Stimulated activated naive CD8-positive, alpha-beta T cell treated with anti-CD3 and anti-CD28 coated beads, Interleukin-15, amount 100 ng/mL, for 72 hours (primary cell): ENCODE results near the gene RAB40C.
A peak's percentile ranks its signal among the peaks of the same experiment; 100 is the strongest.

Experiments used
- ATAC-seq: fragments of 150-1000 bp; cut with Tn5 transposase; 2 replicates; pipeline ENCODE4 v1.10.0; 2021; ENCODE audit warnings: mild to moderate bottlenecking, moderate library complexity
- DNase-seq, 2 donors: peaks; one replicate each; pipeline ENCODE4 v3.0.0; 2021 to 2022
- H3K27ac Mint-ChIP-seq, 2 donors: one replicate each; pipeline ENCODE4 v1.8.0; 2022; ENCODE audit warnings: mild to moderate bottlenecking in 2 of 2, mixed read lengths in 2 of 2, moderate library complexity in 2 of 2
- H3K27me3 Mint-ChIP-seq: one replicate; pipeline ENCODE4 v1.8.0; 2022; ENCODE audit warnings: mixed read lengths
- H3K4me1 Mint-ChIP-seq: one replicate; pipeline ENCODE4 v1.8.0; 2022; ENCODE audit warnings: mild to moderate bottlenecking, mixed read lengths
- H3K4me3 Mint-ChIP-seq, 2 donors: one replicate each; pipeline ENCODE4 v1.8.0; 2022; ENCODE audit warnings: mild to moderate bottlenecking in 2 of 2, mixed read lengths in 2 of 2, moderate library complexity in 1 of 2
- H3K9me3 Mint-ChIP-seq, 2 donors: one replicate each; pipeline ENCODE4 v1.8.0; 2022; ENCODE audit warnings: mixed read lengths in 2 of 2

Gene RAB40C, protein sequence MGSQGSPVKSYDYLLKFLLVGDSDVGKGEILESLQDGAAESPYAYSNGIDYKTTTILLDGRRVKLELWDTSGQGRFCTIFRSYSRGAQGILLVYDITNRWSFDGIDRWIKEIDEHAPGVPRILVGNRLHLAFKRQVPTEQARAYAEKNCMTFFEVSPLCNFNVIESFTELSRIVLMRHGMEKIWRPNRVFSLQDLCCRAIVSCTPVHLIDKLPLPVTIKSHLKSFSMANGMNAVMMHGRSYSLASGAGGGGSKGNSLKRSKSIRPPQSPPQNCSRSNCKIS

DNA sequence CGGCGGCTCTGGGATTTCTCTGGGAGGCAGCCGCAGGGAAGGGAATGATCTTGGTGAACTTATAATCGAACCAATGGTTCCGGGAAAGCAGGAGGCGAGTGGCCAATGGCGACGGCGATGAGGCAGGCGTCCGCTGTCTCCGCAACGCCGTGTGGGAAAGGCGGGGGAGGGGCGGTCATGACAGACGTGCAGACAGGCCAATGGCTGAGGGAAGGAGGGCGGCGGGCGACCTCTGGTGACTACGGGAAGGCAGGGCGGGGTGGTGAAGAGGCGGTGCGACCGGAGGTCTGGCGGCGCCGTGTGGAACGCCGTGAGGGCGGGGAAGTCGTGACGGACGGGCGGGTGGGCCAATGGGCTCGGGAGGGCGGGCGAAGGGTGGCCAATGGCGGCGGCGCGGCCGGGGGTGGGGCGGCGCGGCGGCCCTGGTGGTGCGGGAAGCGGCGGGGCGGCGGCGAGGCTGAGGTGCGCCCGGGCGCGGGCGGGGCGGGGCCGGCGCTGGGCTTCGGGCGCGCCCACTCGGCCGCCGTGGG is at the start of gene RAB40C:
Gene RAB40C, plus strand, starts transcription at position 409 of the 530 bp plus-strand sequence. CDS start 226 bp downstream, outside the sequence.
- DNase-seq (peak; percentile 99), ATAC-seq (peak; percentile 90)
- peaks cover 59% of the 10 kb centered on the region for H3K4me1 Mint-ChIP-seq
- peak within 1 kb of the TSS; percentile 97 to 99 for H3K27ac Mint-ChIP-seq
- H3K4me3 Mint-ChIP-seq, result peak within 1 kb of the TSS; percentile 89 to 90
- no peaks in the 10 kb centered on the region for H3K9me3 Mint-ChIP-seq
- peaks cover 5% of the 10 kb centered on the region for H3K27me3 Mint-ChIP-seq

DNA sequence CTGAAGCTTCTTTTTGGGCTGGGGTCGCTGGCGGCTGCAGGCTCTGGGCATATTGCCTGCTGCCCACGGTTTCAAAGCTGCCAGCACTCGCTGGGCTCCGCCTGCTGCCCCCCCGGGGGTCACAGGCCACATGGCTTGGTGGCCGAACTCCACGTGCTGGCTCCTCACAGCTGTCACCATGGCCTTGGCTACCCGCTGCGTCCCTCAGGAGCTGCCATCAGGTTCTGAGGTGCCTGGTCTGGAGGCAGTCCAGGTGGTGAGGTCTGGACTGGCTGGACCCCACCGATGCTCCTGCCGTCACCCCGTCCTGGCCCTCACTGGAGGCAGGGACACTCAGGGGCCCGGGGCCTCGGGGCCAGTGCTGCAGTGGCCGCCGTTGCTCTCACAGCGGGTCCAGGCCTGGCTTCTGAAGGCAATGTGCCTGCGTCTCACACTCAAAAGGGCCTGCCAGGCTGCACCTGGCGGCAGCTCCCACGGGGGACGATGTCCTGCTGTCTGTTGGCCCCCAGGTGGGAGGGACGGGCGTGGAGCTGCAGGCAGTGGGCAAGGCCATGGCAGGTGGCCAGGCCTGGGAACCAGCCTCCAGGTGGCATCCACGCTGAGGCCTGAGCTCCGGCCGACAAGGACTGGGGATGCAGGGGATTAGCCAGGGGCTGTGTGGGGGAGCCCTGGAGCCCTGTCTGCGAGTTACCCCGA is 49.1 kb upstream of the RAB40C start:
- peak overlapping the region in 1 of 2 donors; percentile 48 for H3K27ac Mint-ChIP-seq
- H3K27me3 Mint-ChIP-seq, result no peaks in the 10 kb centered on the region
- DNase-seq (no peak), ATAC-seq (no peak)
- no peaks in the 10 kb centered on the region for H3K9me3 Mint-ChIP-seq
- H3K4me3 Mint-ChIP-seq, result no peak overlapping the region
- H3K4me1 Mint-ChIP-seq, result peaks cover 4% of the 10 kb centered on the region

DNA sequence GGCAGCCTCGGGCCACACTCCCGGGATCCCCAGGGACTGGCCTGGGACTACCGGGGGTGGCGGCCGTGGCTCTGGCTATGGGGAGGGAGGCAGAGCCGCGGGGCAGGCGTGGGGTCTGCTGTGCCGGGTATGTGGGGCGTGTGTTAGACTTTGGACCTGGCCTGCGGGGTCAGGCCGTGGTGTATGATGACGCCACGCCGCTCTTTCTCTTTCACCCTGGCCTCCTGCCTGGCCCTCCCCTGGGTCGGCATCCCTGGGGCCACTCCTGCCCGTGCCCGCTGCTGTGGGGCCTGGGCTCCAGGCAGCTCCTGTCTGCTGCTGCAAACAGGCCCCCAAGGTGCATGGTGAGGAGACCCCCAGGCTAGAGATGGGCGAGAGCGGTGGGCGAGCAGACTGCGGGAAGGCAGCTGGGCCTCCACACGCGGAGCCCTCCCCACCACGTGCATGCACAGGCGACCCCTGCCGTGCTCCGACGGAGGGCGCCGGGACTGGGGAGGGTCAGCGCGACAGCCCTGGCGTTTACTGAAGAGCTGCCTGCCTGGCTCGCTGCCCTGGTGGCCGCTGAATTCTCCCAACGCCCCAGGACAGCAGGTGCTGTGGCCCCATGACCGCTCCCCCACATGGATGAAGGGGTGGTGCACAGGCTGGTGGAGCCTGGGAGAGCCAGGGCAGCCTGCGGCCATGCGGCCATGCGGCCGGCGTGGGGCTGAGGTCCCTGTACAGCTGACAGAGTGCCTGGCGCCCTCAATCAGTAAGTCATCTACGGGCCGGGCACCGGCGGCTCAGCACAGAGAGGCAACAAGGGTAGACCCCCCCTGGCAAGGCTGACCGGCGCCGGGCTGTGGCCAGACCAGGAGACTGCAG is 46.3 kb upstream of the RAB40C start:
- ATAC-seq (no peak), DNase-seq (no peak)
- Mint-ChIP-seq H3K9me3 (no peaks in the 10 kb centered on the region), H3K4me3 (no peak overlapping the region), H3K4me1 (peaks cover 7% of the 10 kb centered on the region), H3K27me3 (no peaks in the 10 kb centered on the region), H3K27ac (no peak overlapping the region)

DNA sequence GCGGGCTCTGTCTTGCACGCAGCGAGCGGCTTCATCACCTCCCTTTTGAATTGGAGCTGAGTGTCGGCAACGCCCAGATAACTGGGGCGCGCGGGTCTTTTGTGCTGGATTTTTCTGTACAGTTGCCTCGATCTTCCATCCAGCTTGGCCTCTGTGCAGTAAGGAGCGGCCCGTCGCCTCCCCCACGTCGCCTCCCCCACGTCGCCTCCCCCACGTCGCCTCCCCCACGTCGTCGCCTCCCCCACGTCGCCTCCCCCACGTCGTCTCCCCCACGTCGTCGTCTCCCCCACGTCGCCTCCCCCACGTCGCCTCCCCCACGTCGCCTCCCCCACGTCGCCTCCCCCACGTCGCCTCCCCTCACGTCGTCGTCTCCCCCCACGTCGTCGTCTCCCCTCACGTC is 45.3 kb upstream of the RAB40C start:
- Mint-ChIP-seq H3K27me3 (no peaks in the 10 kb centered on the region), H3K4me3 (no peak overlapping the region), H3K4me1 (peaks cover 7% of the 10 kb centered on the region), H3K27ac (no peak overlapping the region), H3K9me3 (no peaks in the 10 kb centered on the region)
- ATAC-seq, result no peak
- no peak for DNase-seq

DNA sequence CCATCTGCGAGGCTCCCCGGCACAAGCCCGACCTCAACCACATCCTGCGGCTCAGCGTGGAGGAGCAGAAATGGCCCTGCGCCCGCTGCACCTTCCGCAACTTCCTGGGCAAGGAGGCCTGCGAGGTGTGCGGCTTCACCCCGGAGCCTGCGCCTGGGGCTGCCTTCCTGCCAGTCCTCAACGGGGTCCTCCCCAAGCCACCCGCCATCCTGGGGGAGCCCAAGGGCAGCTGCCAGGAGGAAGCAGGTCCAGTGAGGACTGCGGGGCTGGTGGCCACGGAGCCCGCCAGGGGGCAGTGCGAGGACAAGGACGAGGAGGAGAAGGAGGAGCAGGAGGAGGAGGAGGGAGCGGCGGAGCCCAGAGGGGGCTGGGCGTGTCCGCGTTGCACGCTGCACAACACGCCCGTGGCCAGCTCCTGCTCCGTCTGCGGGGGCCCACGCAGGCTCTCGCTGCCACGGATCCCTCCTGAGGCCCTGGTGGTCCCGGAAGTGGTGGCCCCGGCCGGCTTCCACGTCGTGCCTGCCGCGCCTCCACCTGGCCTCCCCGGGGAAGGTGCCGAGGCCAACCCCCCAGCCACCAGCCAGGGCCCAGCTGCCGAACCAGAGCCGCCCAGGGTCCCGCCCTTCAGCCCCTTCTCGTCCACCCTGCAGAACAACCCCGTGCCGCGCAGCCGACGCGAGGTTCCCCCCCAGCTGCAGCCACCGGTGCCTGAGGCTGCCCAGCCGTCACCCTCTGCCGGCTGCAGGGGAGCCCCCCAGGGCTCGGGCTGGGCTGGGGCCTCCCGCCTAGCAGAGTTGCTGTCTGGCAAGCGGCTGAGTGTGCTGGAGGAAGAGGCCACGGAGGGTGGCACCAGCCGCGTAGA is 42.7 kb upstream of the RAB40C start:
- Mint-ChIP-seq H3K4me1 (peaks cover 7% of the 10 kb centered on the region), H3K27ac (no peak overlapping the region), H3K4me3 (peak overlapping the region in 1 of 2 donors; percentile 58), H3K27me3 (no peaks in the 10 kb centered on the region), H3K9me3 (no peaks in the 10 kb centered on the region)
- DNase-seq, result peak in 1 of 2 donors; percentile 55
- peak; percentile 48 for ATAC-seq

DNA sequence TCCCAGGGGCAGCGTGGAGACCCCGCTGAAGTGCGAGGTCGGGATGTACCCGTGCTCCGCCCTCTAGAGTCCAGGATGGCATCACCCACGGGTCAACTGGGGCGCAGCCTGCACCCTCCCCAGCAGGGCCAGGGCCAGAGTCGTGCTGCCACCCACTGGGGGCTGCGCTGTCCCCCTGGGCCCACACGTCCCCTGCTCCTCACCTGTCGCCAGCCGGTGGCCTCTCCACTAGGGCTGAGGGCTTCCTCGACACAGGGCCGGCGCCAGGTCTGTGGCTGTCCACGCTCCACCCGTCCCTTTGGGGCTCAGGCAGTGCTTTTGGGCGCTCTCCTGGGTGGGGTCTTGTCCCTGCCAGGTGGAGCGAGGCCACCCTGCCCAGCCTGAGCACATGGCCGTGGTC is 41.3 kb upstream of the RAB40C start:
- no peak for ATAC-seq
- Mint-ChIP-seq H3K27me3 (no peaks in the 10 kb centered on the region), H3K4me3 (no peak overlapping the region), H3K9me3 (no peaks in the 10 kb centered on the region), H3K4me1 (peaks cover 7% of the 10 kb centered on the region), H3K27ac (no peak overlapping the region)
- no peak for DNase-seq

DNA sequence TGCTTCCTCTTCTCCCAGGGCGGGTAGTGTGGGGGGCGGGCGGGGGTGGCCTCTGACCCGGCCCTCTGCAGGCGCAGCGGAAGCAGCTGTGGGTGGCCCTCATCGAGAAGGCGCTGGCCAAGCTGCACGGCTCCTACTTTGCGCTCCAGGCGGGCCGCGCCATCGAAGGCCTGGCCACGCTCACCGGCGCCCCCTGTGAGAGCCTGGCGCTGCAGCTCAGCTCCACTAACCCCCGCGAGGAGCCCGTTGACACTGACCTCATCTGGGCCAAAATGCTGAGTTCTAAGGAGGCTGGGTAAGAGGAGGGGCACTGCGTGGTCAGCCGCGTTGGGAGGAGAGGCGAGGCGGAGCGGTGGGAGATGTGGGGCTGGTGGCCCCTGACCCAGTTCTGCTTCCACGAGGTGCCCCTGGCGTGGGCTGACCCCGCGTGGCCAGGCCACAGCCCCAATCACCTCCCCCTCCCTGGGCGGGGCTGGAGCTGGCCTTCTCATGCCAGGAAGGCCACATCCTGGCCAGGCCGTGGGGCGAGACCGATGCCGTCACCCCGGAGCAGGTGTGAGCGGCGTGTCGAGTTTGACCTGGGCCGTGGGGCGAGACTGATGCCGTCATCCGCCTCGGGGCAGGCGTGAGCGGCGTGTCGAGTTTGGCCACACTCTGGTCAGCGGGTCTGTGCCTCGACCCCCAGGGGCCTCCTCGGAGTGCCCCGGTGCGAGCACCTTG is 40.2 kb upstream of the RAB40C start:
- Mint-ChIP-seq H3K9me3 (no peaks in the 10 kb centered on the region), H3K27me3 (no peaks in the 10 kb centered on the region), H3K27ac (no peak overlapping the region), H3K4me1 (peaks cover 7% of the 10 kb centered on the region), H3K4me3 (no peak overlapping the region)
- ATAC-seq (no peak), DNase-seq (no peak)

DNA sequence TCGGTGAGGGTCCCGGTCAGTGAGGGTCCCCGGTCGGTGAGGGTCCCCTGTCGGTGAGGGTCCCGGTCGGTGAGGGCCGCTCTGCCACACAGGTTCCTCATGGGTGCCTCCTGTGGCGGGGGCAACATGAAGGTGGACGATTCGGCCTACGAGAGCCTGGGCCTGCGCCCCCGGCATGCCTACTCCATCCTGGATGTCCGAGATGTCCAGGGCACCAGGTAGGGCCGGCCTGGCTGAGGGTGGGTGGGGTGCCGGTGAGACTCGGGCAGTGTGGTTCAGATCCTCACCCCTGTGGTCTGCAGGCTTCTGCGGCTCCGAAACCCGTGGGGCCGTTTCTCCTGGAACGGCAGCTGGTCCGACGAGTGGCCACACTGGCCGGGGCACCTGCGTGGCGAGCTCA is 38.7 kb upstream of the RAB40C start:
- ATAC-seq, result no peak
- DNase-seq, result no peak
- H3K4me3 Mint-ChIP-seq, result no peak overlapping the region
- peaks cover 7% of the 10 kb centered on the region for H3K4me1 Mint-ChIP-seq
- no peaks in the 10 kb centered on the region for H3K9me3 Mint-ChIP-seq
- no peak overlapping the region for H3K27ac Mint-ChIP-seq
- no peaks in the 10 kb centered on the region for H3K27me3 Mint-ChIP-seq

DNA sequence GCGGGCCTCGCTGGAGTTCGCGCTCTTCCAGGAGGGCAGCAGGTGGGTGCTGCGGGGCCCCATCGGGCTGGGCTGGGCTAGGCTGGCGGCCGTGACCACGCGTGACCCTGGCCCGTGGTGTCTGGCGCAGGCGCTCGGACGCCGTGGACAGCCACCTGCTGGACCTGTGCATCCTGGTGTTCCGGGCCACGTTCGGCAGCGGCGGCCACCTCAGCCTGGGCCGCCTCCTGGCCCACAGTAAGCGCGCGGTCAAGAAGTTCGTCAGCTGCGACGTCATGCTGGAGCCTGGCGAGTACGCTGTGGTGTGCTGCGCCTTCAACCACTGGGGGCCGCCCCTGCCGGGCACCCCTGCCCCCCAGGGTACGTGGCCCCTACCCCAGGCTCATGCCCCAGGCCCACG is 37.7 kb upstream of the RAB40C start:
- no peaks in the 10 kb centered on the region for H3K9me3 Mint-ChIP-seq
- H3K27me3 Mint-ChIP-seq, result no peaks in the 10 kb centered on the region
- H3K4me3 Mint-ChIP-seq, result no peak overlapping the region
- H3K4me1 Mint-ChIP-seq, result no peaks in the 10 kb centered on the region
- H3K27ac Mint-ChIP-seq, result no peak overlapping the region
- ATAC-seq (peak; percentile 6), DNase-seq (no peak)

DNA sequence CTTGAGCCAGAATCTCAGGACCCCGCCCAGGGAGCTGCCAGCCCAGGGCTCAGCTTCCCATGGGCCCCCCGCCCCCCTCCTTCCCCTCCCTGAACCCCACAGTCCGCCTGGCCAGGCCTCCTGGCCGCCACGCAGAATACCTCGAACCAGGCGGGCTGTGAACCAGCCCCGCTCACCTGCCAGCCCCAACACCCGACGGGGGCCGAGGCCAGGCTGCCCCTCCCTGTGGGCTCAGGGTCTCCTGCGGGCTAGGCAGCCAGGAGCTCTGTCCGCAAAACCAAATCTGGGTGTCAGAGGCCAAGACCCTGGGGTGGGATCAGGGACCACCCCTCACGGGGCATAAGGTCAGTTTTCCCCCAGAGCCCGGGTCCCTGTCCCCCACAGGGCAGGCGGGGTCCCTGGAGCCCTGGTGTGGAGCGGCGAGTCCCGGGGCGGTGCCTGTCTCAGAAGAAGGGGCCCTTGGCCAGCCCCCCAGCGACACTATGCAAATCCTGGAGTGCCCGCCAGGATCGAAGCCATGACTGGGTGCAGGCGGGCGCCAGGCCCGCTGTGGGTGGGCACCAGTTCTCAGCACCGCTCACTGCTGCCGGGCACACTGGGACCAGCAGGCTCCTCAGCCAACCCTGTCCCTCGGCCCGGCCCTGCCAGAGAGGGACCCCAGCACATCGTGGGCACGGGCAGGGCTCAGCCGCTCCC is 36.1 kb upstream of the RAB40C start:
- Mint-ChIP-seq H3K27ac (no peak overlapping the region), H3K27me3 (peaks cover 15% of the 10 kb centered on the region), H3K4me1 (no peaks in the 10 kb centered on the region), H3K4me3 (no peak overlapping the region), H3K9me3 (no peaks in the 10 kb centered on the region)
- no peak for DNase-seq
- no peak for ATAC-seq

DNA sequence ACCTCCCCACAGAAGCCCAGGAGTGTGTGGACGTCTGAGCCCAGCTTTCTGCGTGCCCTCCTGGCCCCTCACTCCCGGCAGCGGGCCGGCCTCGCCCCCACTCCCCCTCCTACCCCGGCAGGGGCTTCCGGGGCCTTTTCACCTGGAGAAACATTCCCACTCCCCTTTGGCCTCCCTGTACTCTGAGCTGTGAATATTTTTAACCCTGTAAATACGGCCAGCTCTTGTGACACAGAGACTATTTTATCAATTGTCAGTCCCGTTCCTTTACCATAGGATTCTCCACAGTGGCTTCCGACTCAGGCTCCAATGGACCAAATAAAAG is 35.6 kb upstream of the RAB40C start:
- peaks cover 20% of the 10 kb centered on the region for H3K27me3 Mint-ChIP-seq
- no peak for DNase-seq
- ATAC-seq, result no peak
- H3K9me3 Mint-ChIP-seq, result no peaks in the 10 kb centered on the region
- H3K4me3 Mint-ChIP-seq, result no peak overlapping the region
- H3K27ac Mint-ChIP-seq, result no peak overlapping the region
- H3K4me1 Mint-ChIP-seq, result no peaks in the 10 kb centered on the region

DNA sequence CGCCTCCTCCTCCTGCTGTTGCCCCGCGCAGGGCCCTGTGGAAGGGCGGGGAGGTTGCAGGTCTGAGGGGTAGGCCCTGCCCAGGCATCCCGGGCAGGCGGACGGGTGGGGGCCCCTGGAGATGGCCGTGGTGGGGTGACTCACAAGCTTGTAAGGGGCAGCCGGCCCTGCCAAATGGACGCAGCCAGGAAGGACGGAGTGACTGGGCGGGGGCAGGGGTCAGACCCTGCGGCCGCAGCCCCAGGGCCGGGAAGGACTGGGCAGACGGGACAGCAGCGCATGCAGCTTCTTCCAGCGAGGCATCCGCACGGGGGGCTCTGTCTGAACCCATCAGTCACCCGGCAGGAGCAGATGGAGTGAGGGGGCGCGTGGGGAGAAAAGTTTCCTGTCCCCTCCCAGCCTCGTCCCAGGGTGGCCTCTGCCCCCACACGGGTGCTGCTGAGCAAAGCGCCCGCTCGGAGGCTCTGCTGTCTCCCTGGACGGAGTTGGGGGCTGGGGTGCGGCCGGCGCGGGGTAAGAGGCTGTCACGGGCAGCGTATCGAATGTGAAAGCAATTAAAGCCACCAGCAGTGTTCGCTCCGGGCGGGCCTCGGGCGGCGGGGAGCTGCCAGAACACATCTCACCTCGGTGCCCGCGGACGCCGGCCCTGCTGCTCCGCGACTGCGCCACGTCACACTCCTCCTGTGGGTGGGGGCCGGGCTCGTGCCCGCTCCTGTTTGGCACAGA is 35.1 kb upstream of the RAB40C start:
- no peak for ATAC-seq
- H3K4me1 Mint-ChIP-seq, result no peaks in the 10 kb centered on the region
- no peaks in the 10 kb centered on the region for H3K9me3 Mint-ChIP-seq
- H3K27me3 Mint-ChIP-seq, result peaks cover 25% of the 10 kb centered on the region
- H3K4me3 Mint-ChIP-seq, result no peak overlapping the region
- no peak overlapping the region for H3K27ac Mint-ChIP-seq
- DNase-seq, result no peak

DNA sequence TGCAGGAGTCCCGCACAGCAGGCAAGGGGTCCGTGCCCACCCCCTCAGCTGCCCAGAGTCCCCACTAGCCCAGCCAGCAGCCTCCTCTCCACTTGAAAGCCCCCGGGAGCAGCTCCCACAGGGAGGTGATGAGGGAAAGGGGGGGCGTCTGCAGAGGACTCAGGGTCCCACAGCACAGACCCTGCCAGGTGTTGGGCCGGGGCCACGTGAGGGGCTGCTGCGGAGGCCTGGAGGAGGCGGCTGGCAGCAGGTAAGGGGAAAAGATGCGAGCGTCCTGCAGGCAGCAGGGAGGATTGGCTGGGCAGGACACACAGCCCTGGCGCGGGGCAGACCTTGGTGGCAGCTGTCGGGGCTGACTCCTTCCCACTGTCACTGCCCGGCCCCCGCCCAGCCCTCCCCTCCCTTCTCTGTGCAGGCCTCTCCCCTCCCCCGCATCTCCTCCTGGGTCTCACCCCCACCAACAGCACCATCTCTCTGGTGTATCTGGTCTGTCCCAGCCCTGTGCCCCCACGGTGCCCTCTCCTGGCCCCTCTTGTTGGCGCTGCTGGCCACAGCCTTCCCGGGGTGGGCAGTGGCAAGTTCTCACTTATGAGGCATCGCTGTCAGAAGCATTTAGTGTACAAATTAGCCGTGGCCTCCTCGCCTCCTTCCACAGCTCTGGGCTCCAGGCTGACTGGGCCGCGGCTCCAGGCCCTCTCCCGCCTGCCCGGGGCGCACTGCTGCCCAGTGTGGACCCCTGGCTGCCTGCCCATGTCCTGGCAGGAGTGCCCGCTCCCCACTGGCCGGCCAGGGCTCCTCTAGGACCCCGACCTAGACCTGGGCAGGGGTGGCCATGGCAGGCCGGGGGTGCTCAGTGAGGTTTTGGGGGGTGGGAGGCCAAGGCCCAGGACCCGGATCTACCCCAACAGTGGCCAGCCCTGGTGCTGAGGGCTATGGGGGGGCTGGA is 34.1 kb upstream of the RAB40C start:
- no peaks in the 10 kb centered on the region for H3K4me1 Mint-ChIP-seq
- no peak for ATAC-seq

More for the DNA sequence above, 34.1 kb upstream of the RAB40C start:
- no peak for DNase-seq
- Mint-ChIP-seq H3K27me3 (peaks cover 25% of the 10 kb centered on the region), H3K4me3 (no peak overlapping the region), H3K9me3 (no peaks in the 10 kb centered on the region), H3K27ac (no peak overlapping the region)
